HFF-Myc (cell line): ENCODE results near the gene PLPPR3.
"Not testable (repeated sequence)": the region's sequence is repeated elsewhere in the genome, so short reads cannot be mapped to it uniquely, and the experiment has no call there.

Experiments used
- DNase-seq: peaks from one replicate; pipeline ENCODE4 v3.0.0-alpha.2; 2011; ENCODE audit warnings: low read depth; ENCODE audit errors: extremely low read depth
- H3K4me3 ChIP-seq: replicated peaks from 2 replicates; pipeline ENCODE4 v1.5.1; 2011; ENCODE audit warnings: low read depth, mild to moderate bottlenecking, control low read depth, low read length
- TF ChIP-seq, protein P1 (sequence below): IDR thresholded peaks from 2 replicates; pipeline ENCODE4 v1.5.1; 2012; ENCODE audit warnings: mild to moderate bottlenecking, low read depth, low read length, control low read depth; ENCODE audit errors: missing control alignments

PLPPR3 gene

GRCh38 chr19:845707-846521 is 24.2 kb upstream of the PLPPR3 start:
- TF ChIP-seq, protein P1, sequence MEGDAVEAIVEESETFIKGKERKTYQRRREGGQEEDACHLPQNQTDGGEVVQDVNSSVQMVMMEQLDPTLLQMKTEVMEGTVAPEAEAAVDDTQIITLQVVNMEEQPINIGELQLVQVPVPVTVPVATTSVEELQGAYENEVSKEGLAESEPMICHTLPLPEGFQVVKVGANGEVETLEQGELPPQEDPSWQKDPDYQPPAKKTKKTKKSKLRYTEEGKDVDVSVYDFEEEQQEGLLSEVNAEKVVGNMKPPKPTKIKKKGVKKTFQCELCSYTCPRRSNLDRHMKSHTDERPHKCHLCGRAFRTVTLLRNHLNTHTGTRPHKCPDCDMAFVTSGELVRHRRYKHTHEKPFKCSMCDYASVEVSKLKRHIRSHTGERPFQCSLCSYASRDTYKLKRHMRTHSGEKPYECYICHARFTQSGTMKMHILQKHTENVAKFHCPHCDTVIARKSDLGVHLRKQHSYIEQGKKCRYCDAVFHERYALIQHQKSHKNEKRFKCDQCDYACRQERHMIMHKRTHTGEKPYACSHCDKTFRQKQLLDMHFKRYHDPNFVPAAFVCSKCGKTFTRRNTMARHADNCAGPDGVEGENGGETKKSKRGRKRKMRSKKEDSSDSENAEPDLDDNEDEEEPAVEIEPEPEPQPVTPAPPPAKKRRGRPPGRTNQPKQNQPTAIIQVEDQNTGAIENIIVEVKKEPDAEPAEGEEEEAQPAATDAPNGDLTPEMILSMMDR, result no peak
- no peak for DNase-seq
- no peak overlapping the region for H3K4me3 ChIP-seq

DNA sequence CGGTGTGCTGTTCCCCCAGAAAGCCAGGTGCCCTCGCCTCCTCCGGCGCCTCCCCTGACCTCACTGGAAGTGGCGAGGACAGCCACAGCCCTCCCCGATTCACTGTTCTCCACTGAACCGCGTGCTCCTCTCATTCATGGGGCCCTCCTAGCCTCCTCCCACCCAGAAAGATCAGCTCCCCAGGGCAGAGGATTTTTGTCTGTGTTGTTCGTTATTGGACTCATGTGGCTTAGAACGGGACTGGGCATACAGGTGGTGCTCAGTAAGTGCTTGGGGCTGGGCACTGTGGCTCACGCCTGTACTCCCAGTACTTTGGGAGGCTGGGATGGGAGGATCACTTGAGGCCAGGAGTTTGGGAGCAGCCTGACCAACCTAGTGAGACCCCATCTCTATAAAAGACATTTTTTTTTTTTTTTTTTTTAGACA is 22.8 kb upstream of the PLPPR3 start:
- no peak overlapping the region for H3K4me3 ChIP-seq
- TF ChIP-seq, protein P1, result no peak
- no peak for DNase-seq

GRCh38 chr19:843836-844545 is 22.2 kb upstream of the PLPPR3 start:
- TF ChIP-seq, protein P1, result no peak
- DNase-seq, result no peak
- H3K4me3 ChIP-seq, result no peak overlapping the region

DNA sequence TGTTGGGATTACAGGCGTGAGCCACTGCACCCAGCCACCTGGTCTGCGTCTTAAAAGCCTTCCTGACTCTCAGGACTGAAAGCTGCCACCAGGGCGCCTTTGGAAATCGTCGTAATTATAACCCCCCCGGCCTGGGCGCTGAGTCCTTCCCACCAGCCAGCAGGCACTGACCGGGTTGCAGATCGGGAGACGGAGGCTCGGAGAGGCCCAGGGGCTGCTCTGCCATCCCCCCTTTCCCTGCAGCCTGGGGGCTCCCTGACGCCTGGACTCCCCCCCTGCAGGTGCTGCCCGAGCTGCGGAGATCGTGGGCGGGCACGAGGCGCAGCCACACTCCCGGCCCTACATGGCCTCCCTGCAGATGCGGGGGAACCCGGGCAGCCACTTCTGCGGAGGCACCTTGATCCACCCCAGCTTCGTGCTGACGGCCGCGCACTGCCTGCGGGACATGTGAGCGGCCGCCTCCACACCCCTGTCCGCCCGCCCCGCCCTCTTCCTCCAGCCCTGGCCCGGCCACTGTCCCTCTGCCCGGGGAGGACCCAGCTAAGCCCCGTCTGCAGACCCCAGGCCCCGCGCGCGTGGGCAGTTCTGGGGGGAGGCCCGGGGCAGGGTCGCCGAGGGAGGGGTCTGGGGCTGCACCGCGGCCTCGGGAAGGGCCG is 21.6 kb upstream of the PLPPR3 start:
- H3K4me3 ChIP-seq, result no peak overlapping the region
- TF ChIP-seq, protein P1, result no peak
- no peak for DNase-seq

DNA sequence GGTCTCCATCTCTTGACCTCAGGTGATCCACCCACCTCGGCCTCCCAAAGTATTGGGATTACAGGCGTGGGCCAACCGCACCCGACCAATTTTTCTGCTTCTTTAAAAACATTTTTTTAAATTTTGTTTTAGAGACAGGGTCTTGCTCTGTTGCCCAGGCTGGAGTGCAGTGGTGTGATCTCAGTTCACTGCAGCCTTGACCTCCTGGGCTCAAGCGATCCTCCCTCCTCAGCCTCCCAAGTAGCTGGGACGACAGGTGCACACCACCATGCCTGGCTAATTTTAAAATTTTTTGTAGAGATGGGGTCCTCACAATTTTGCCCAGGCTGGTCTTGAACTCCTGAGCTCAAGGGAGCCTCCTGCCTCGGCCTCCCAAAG is 21.0 kb upstream of the PLPPR3 start:
- not testable (repeated sequence) for H3K4me3 ChIP-seq, DNase-seq

- no peak for DNase-seq
- H3K4me3 ChIP-seq, result no peak within 1 kb of the TSS
- TF ChIP-seq, protein P1, result no peak
These were observed 18.9 kb upstream of the PLPPR3 start, which contains the start of gene PRTN3 for GRCh38 chr19:840519-841206. TSS of gene PRTN3 (plus strand) at chr19:840999. CDS start at chr19:841009, 10 bp downstream.
